KBM-7 (cell line): ENCODE data around the gene GBX1.

Experiments used
- DNase-seq: peaks from one replicate; pipeline ENCODE4 v3.0.0-alpha.2; 2015
- in situ Hi-C: fragments of 300-500 bp; cut with MboI; formaldehyde crosslinking; loops from 2 replicates; pipeline ENCODE4 v1.14.3; 2020; ENCODE audit warnings: low sequenced_read_pairs, low pct_unique_long_range_greater_than_20kb, mixed read lengths

Gene GBX1

DNA sequence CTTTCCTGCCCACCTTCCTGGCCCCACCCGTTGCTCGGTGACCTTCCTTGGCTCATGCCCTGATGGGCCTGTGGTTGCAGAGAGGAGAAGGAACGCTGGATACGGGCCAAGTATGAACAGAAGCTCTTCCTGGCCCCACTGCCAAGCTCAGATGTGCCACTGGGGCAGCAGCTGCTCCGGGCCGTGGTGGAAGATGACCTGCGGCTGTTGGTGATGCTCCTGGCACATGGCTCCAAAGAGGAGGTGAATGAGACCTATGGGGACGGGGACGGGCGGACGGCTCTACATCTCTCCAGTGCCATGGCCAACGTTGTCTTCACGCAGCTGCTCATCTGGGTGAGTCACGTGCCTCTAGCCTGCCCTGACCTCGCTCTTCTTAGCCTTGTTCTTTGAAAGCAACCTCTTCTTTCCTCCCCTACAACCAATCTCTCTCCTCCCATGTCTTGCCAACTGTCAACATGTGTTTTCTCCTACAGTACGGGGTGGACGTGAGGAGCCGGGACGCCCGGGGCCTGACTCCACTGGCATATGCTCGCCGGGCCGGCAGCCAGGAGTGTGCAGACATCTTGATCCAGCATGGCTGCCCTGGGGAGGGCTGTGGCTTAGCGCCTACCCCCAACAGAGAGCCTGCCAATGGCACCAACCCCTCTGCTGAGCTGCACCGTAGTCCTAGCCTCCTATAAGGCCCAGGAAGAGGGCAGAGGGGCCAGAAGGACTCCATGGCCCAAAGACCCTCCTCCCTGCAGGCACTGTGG lies 24.1 kb downstream of the GBX1 start:
- DNase-seq, result no peak
- in situ Hi-C loops, result no loop called here

DNA sequence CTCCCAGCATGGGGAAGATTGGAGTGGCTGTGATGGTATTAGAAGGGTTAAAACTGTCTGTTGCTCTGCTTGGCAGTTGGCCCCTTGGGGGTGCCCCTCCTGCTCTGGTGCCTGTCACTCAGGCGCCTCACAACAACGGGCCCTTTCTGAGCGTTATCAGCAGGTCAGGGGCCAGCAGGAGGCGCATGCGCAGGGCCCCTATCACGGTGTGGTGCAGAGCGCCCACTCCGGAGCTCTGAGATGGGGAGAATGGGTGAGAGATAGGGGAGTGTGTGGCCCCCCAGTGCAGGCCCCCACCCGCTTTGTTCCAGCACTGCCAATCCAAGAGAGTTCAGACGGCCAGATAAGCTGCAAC lies 24.8 kb downstream of the GBX1 start:
- in situ Hi-C loops, result no loop called here
- DNase-seq, result no peak

DNA sequence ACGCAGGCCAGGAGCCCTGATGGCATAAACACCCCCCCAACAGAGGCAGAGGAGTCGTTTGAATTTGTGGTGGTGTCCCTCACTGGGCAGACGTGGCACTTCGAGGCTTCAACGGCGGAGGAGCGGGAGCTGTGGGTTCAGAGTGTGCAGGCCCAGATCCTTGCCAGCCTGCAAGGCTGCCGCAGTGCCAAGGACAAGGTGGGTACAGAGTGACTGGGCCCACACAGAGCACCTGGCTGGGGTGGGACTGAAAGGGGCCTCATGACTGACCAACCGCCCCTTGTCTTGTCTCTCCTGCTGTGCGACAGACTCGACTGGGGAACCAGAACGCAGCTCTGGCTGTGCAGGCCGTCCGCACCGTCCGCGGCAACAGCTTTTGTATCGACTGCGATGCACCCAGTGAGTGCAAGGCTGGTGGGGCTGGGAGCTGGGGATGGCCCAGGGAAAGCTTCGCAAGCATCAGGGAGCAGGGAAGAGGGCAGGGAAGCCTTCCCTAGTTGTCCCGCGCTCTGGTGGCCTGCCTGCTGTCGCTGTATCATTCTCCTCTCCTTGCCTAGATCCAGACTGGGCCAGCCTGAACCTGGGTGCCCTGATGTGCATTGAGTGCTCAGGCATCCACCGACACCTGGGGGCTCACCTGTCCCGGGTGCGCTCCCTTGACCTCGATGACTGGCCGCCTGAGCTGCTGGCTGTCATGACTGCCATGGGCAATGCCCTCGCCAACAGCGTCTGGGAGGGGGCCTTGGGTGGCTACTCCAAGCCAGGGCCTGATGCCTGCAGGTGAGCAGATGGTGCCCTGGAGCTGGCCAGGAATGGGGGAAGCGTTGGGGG lies 25.4 kb downstream of the GBX1 start:
- no peak for DNase-seq
- in situ Hi-C loops, result no loop called here

DNA sequence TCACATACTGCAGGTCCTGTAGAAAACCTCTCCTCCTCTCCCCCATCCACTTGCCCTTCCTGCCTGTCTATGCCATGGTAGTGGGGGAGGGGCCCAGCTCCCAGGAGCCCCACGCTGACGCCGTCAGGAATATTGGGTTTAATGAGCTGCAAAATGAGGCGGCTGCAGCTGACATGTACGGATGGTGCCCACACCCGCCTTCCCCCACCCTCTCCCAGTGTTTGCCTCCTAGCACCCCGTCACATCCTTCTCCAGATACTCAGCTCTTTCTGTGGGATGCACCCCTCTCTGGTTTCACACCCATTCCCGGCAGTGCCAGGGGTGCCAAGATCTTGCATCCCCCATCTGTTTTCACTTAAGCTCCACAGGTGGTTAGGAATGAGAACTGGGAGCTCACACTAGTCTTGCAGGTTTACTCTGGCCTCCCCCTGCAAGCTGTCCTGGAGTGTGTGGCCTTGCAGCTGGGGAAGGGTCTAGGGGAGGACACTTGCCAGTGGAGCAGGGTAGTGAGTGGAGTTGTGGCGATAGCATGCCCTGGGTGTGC lies 26.1 kb downstream of the GBX1 start:
- in situ Hi-C loops, result no loop called here
- DNase-seq, result no peak

DNA sequence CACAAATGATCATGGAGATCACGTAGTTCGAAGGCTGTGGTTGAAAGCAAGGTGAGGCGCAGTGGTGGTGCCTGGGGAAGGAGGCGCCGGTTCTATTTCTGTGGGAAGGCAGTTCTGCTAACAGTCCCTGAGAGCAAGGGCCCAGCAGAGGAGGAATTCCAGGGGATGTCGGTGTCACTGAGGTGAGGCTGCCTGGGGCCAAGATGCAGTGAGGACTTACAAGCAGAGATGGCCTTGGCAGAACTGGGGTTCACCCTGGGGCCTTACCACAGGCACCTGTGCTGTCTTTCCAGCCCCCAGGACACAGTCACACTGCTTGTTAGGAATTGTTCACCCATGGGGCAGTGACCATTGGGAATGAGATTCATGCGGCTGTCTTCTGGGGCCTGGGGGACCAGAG lies 26.7 kb downstream of the GBX1 start:
- DNase-seq, result no peak
- in situ Hi-C loops, result no loop called here

DNA sequence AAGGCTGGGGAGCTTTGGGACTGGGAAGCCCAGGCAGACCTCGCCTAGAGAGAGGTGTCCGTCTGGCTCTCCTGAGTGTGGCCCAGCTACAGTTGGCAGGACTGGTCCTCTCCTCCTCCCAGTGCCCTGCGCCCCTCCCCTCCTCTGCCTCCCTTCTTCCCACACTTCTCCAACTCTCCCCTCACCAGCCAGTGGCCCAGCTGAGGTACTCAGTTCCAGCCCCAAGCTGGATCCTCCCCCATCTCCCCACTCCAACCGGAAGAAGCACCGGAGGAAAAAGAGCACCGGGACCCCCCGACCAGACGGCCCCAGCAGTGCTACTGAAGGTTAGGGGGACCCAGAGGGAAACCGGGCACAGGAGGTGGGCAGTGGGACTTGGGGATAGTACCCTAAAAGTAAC lies 27.7 kb downstream of the GBX1 start:
- no peak for DNase-seq
- in situ Hi-C loops, result no loop called here

DNA sequence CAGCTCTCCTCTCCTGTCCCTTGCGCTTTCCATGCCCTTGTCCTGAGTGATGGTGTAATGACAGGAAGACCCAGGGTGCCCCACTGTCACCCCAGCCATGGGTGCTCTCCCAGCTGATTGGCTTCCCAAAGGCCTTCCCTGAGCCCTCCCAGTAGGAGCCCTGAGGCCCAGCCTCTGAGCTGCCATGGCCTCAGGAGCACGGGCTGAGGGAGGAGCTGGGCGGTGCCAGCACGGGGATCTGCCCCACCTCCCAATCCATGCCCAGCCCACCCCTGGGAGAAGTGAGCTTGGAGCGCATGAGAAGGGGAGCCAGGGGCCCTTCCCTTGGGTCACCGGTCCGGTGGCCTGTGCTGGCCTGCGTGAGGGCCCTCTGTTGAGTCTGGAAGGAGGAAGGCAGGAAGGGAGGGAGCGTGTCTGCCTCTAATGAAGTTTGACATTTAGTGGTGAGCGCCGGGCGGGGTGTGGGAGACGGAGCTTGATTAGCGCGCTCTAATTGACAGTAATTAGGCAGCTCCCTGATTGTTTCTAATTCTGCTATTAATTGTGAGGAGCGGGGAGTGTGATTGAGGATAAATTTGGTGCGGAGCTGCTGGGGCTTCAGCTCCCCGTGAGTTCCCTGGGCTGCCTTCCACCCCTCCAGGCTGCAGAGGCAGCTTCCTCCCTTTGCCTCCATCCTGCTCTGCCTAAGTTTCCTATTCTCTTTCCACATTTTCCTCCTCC lies 28.3 kb downstream of the GBX1 start:
- in situ Hi-C loops, result no loop called here
- DNase-seq, result no peak

DNA sequence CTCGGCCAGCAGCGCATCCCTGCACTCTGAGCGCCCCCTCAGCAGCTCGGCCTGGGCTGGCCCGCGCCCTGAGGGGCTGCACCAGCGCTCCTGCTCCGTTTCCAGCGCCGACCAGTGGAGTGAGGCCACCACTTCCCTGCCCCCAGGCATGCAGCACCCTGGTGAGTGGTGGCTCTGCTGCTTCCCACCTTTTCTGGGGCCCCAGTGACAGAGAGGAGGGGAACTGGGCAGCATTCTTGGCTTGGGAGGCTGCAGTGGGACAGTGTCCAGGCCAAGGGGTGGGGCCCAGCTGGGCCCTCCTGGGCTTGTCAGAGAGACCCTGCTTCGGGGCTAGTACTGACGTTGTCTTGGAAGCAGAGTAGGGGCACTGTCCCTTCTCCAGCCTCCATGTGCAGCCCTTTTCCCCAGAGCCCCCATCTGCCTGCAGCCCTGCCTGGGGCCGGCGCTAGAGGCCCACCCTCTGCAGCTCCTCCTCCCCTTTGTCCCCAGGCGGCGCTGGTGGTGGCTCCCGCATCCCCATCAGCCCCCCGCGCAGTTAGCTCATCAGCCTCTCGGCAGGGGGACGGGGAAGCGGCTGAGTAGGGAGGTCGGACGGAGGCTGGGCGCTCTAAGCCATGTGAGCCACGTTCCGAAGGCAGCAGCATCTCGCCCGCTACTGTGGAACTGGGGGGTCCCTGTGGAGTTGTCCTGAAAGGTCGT lies 29.2 kb downstream of the GBX1 start:
- in situ Hi-C loops, result no loop called here
- no peak for DNase-seq

DNA sequence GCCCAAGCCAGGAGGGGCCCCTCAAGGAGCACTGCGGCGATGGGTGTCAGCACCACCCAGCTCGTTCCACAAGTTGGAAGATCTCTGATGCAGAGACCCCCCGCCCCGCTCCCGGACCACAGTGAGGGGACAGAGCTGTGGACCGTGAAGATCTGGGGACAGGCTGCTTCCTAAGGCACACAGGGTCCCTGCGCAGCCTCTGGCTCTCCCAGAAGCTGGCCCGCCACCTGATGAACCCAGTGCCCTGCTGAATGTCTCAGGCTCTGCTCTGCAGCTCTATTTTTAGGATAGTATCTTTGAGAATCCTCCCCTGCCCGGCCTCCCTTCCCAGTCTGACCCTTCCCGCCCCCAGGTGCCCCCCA lies 29.7 kb downstream of the GBX1 start:
- DNase-seq, result no peak

DNA sequence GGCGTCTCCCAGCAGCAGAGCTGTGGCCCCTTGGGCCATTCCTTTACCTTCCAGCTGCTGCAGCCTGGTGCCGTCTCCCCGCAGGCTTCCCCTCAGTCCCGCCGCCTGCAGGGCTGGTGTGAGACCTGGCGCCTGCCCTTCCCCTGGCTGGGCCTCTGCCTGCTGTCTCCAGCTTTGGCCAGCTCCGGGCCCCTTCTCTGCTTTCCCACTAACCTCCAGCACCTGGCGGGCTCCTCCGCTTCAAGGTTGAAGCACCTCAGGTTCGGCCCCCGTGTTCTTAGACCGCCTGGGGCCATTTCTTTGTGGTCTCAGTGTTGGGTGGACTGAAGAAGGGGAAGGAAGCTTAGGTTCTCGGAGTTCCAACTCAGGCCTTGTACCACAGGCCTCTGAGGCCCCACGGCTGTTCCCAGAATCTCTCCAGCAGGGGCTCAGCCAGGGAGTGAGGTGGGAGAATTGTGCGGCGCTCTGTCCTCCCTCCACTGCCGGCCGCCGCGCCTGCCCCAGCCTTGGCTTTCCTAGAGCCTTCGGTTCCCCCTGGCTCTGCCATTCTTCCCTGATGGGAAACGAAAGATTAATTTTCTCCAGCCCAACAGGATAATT lies 30.3 kb downstream of the GBX1 start:
- in situ Hi-C loops, result no loop called here
- DNase-seq, result peak; percentile 13

More for the DNA sequence above, 29.7 kb downstream of the GBX1 start:
- in situ Hi-C loops, result no loop called here

DNA sequence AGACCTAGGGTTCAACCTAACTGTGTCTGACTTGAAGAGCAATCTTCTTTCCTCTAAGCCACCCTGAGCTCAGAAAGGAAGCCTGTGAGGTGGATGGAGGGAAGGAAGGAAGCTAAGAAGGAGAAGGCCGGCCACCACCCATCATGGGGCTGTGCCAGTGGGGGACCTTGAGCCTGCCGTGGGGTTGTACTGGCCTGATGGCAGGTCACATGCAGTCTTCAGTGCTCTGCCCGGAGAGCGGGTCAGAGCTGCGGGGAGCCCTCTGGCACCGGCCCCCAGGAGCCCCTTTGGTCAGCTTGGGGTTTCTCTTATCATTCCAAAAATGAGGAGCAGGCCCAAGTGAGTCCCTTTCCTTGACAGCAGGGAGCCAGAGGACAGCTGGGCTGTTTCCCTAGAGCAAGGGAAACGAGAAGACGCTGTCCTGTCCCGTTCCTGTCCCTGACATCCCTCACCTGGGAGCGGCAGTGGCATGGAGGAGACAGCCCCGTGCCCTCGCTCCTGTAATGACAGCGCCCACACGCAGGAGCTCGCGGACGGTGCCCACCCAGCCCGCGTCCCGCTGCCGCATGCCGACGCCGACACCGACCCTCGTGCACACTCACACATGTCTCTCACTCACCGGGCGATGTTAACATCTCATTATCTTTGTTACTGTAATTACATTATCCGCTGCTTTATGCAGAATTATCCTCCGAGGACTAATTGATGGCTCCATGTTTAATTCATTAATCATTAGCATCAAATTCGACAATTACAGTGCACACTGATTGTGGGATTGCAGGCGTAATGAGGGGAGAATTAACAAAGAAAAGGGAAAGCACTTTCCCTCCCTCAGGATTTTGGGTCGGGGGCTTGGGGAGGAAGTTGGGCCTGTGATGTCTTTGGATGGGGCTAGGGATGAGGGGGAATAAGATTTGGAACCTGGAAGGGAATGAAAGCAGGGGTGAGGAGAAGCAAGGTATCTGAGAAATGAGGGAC lies 31.3 kb downstream of the GBX1 start:
- DNase-seq, result no peak
- in situ Hi-C loops, result no loop called here

DNA sequence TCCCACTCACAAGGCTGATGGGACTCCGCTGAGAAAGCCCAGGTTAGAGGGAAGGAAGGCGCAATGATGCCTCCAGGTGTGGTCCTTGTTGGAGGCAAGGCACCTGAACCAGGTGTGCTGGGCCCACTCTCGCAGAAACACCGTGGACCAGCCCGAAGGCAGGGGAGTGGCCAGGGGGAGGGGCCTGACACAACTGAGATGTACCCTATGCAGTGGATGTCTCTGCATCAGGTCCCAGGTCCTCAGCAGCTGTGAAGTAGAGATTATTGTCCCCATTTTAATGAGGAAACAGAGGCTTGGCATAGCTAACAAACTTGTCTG lies 32.0 kb downstream of the GBX1 start:
- DNase-seq, result no peak
- in situ Hi-C loops, result no loop called here

DNA sequence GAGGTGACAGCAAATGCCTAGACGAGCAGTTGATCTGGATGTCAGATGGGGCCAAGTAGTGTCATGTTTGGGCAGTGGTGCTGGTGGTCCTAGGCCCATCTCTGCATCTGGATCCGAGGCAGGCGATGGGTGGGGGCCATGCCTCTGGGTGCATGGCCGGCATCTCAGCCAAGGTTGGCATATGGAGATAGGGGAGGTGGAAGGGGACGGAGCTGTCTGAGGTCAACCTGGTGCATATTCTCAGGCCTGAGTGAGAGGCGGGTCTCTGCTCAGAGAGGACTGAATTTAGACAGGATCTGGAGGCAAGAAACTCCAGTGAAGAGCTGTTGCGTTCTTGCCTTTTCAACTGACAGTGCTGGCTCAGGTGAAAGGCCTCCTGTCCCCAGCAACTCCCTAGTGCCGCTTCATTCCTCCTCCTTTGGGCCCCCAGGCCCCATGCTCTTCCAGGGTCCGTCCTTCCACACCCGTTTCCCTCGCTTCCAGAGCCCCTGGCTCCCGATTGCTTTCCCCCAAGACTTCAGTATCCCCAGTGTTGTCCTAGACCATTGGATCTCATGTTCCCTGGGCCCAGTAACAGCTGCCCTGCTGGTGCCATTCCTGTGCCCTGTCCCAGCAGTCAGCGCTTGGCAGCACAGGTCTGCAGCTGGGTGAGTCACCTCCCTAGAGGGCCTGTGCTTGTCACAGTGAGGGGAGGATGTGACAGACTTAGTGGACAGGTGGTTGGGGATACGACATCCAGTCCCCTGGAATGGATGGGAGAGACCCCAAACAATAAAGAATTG lies 32.6 kb downstream of the GBX1 start:
- no peak for DNase-seq

DNA sequence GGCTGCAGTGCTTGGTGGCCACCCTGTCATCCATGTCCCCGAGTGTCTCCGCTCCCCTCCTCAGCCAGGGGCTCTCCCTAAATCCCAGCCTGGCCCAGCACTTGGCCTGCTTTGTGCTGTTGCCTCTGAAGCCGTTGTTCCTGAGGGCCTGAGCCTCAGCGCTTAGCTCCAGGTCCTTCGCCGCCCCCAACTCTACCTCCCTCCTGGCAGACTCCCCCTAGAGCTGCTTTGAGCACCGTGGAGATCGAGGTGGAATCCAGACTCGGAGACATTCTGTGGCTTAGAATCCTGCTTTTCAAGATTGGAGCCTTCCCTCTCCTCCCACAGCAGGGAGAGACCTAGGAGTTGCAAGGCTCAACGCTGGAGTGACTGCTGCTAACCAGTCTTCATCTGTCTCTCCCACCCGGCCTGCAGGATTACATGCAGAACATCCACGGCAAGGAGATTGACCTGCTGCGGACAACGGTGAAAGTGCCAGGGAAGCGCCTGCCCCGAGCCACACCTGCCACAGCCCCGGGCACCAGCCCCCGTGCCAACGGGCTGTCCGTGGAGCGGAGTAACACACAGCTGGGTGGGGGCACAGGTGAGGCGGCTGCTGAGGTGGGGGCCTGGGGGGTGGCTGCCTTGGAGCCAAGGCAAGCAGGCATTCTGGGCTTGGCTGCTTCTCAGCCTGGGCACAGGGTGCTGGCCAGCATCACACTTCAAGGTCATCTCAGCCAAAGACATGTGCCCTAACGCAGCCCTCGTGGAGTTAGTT lies 33.3 kb downstream of the GBX1 start:
- no peak for DNase-seq
- in situ Hi-C loops, result no loop called here

More for the DNA sequence above, 32.6 kb downstream of the GBX1 start:
- in situ Hi-C loops, result no loop called here

DNA sequence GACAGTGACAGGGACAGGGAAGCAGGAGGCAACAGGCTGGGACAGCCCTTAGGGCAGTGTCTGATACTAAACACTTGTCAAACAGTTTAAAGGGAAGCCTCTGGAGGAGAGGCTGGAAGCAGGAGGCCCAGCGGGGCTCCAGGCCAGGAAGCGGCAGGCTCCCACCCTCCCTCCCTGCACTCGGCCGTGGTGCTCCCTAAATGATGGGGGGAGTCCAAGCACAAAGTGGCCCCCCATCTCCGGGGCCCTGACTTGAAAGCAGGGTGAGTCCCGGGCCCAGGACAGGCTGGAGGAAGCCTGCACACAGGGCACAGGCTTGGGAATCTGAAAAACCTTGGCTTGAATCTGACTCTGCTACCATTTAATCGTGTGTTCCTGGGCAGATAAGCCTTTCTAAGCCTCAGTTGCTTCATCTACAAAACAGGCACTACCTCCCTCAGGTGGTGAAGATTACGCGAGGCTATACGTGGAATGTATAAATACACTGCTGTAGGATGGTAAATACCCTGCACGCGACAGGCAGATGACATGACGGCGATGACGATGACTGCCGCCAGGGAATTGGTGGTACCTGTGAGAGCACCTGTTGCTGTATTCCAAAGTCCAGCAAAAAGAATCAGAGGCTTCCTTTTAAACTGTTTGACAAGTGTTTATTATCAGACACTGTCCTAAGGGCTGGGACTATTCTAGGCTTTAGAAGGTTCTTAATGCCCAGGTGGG lies 34.1 kb downstream of the GBX1 start:
- DNase-seq, result no peak
- in situ Hi-C loops, result no loop called here
